ENCODE measurements around the gene SLIT3.

Gene SLIT3

DNA sequence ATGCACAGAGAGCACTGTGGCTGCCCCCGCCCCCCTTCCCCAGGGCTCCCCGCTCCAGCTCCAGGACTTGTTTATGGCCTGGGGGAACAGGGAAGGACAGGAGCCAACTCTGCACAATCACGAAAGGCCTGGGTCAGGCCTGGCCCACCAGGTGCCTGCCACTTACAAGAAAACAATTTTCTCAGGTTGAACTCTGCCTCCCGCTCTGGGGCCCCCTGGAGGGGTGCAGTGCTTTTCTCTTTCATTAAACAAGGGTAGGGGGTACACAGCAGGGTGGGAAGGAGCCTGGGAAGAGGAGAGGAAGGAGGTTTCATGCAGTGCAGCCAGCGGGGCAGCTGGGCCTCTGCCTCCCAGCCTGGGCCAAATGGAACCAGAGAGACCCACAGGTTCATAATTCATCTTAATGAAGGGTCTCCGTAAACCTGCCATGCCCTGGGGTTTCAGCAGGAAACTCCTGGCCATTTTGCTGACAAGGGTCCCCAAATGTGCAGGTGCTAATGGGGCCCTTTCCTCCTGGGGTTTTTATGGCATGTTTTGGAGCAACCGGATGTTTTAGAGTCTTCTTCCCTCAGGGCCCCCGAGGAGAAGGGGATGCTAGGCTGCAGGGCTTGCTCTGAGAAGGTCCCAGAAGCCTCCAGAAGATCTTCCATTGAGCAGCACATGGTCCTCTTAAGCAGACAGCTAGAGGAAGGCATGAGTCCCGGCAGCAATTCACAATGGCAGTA, 219.8 kb downstream of the SLIT3 start:
- Histone ChIP-seq H3F3A (ENCODE audit: control insufficient read depth, insufficient read depth) (no peaks in the 10 kb centered on the region), H3K36me3 (ENCODE audit: control insufficient read depth, low read length) (no peaks in the 10 kb centered on the region), H3K9me3 (ENCODE audit: control insufficient read depth, insufficient read depth, low read length) (no peaks in the 10 kb centered on the region), H3K4me1 (ENCODE audit: control insufficient read depth, low read length) (no peaks in the 10 kb centered on the region), H3K9me2 (replicated peaks; ENCODE audit: control insufficient read depth, low read length) (no peaks in the 10 kb centered on the region), H3K4me3 (ENCODE audit: low read length) (no peak overlapping the region), H3K27me3 (ENCODE audit: control insufficient read depth, low read length) (no peaks in the 10 kb centered on the region), H3K79me2 (ENCODE audit: control insufficient read depth, low read length) (no peaks in the 10 kb centered on the region), H3K4me2 (ENCODE audit: low read length) (no peak overlapping the region), H4K20me1 (ENCODE audit: control insufficient read depth, insufficient read depth, low read depth, low read length) (no peaks in the 10 kb centered on the region), H3K27ac (ENCODE audit: low read depth, low read length) (no peak overlapping the region)
- TF ChIP-seq, protein P1, sequence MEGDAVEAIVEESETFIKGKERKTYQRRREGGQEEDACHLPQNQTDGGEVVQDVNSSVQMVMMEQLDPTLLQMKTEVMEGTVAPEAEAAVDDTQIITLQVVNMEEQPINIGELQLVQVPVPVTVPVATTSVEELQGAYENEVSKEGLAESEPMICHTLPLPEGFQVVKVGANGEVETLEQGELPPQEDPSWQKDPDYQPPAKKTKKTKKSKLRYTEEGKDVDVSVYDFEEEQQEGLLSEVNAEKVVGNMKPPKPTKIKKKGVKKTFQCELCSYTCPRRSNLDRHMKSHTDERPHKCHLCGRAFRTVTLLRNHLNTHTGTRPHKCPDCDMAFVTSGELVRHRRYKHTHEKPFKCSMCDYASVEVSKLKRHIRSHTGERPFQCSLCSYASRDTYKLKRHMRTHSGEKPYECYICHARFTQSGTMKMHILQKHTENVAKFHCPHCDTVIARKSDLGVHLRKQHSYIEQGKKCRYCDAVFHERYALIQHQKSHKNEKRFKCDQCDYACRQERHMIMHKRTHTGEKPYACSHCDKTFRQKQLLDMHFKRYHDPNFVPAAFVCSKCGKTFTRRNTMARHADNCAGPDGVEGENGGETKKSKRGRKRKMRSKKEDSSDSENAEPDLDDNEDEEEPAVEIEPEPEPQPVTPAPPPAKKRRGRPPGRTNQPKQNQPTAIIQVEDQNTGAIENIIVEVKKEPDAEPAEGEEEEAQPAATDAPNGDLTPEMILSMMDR (IDR thresholded peaks at IDR 0.05; ENCODE audit: low read depth, low read length, poor library complexity, severe bottlenecking) = no peak
- TF ChIP-seq EZH2phosphoT487 (IDR thresholded peaks at IDR 0.05; ENCODE audit: borderline replicate concordance, low read length) = no peak

DNA sequence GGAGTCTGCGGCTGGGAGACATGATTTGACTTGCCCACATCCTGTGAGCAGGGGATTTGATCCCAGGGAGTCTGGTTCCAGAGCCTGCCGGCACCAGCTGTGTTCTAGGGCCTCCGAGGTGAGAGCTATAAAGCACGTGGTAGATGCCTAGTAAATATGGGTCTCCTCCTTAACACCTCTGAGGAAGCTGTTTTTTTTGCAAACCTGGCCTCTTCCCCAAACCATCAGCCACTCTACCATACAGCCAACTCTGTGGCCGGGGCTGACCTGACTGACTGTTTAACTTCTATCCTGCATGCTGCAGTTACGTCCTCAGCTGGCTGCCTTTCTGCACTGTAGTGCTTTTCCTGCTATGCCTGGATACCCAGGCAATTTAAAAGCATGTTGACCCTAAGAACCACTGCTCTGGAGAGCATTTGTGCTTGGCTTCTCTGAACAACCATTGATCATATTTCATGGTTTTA, 220.5 kb downstream of the SLIT3 start:
- Histone ChIP-seq H3K4me3 (ENCODE audit: low read length) (no peak overlapping the region), H3K4me2 (ENCODE audit: low read length) (no peak overlapping the region), H3K4me1 (ENCODE audit: control insufficient read depth, low read length) (no peaks in the 10 kb centered on the region), H3K9me2 (replicated peaks; ENCODE audit: control insufficient read depth, low read length) (no peaks in the 10 kb centered on the region), H3K79me2 (ENCODE audit: control insufficient read depth, low read length) (no peaks in the 10 kb centered on the region), H3K27ac (ENCODE audit: low read depth, low read length) (no peak overlapping the region), H3K27me3 (ENCODE audit: control insufficient read depth, low read length) (no peaks in the 10 kb centered on the region), H3K36me3 (ENCODE audit: control insufficient read depth, low read length) (no peaks in the 10 kb centered on the region), H3F3A (ENCODE audit: control insufficient read depth, insufficient read depth) (no peaks in the 10 kb centered on the region), H4K20me1 (ENCODE audit: control insufficient read depth, insufficient read depth, low read depth, low read length) (no peaks in the 10 kb centered on the region), H3K9me3 (ENCODE audit: control insufficient read depth, insufficient read depth, low read length) (no peaks in the 10 kb centered on the region)
- TF ChIP-seq EZH2phosphoT487 (IDR thresholded peaks at IDR 0.05; ENCODE audit: borderline replicate concordance, low read length) = no peak
- TF ChIP-seq, protein P1 (IDR thresholded peaks at IDR 0.05; ENCODE audit: low read depth, low read length, poor library complexity, severe bottlenecking) = no peak

DNA sequence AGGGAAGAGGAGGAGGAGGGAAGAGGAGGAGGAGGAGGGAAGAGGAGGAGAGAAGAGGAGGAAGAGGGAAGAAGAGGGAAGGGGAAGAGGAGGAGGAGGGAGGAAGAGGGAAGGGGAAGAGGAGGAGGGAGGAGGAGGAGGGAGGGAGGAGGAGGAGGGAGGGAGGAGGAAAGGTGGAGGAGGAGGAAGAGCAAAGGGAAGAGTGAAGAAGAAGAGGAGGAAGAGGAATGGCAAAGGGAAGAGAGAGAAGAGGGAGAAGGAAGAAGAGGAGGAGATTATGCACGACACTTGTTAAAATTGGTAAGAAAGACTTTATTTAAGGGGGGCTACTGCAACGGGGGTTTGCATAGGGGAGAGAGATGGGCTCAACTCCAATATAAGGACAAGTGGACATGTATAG, 221.2 kb downstream of the SLIT3 start:
- no peaks in the 10 kb centered on the region for H3K27me3 ChIP-seq (ENCODE audit: control insufficient read depth, low read length)
- H3K4me1 ChIP-seq (ENCODE audit: control insufficient read depth, low read length) = no peaks in the 10 kb centered on the region
- H3K36me3 ChIP-seq (ENCODE audit: control insufficient read depth, low read length) = no peaks in the 10 kb centered on the region
- TF ChIP-seq, protein P1 (IDR thresholded peaks at IDR 0.05; ENCODE audit: low read depth, low read length, poor library complexity, severe bottlenecking) = no peak
- no peak for TF ChIP-seq EZH2phosphoT487 (IDR thresholded peaks at IDR 0.05; ENCODE audit: borderline replicate concordance, low read length)
- H3K9me2 ChIP-seq (replicated peaks; ENCODE audit: control insufficient read depth, low read length) = no peaks in the 10 kb centered on the region
- no peaks in the 10 kb centered on the region for H3K9me3 ChIP-seq (ENCODE audit: control insufficient read depth, insufficient read depth, low read length)
- H3K4me2 ChIP-seq (ENCODE audit: low read length) = no peak overlapping the region
- no peak overlapping the region for H3K4me3 ChIP-seq (ENCODE audit: low read length)
- no peaks in the 10 kb centered on the region for H3K79me2 ChIP-seq (ENCODE audit: control insufficient read depth, low read length)
- no peaks in the 10 kb centered on the region for H3F3A ChIP-seq (ENCODE audit: control insufficient read depth, insufficient read depth)
- H4K20me1 ChIP-seq (ENCODE audit: control insufficient read depth, insufficient read depth, low read depth, low read length) = no peaks in the 10 kb centered on the region
- H3K27ac ChIP-seq (ENCODE audit: low read depth, low read length) = no peak overlapping the region

Measured in DOHH2 (cell line).